ENCODE data around the gene CCDC167.
A peak's percentile ranks its signal among the peaks of the same experiment; 100 is the strongest.

CCDC167 gene

GRCh38 chr6:37486121-37486839, 13.4 kb downstream of the CCDC167 start:
- DNase-seq, result no peak

GRCh38 chr6:37485291-37485702, 14.4 kb downstream of the CCDC167 start:
- DNase-seq, result no peak

- DNase-seq, result no peak
These were observed 14.9 kb downstream of the CCDC167 start for GRCh38 chr6:37484786-37485170.

- DNase-seq, result peak in 1 of 2 donors; percentile 28
These were observed 15.5 kb downstream of the CCDC167 start for GRCh38 chr6:37483917-37484785.

GRCh38 chr6:37483252-37483901, 16.3 kb downstream of the CCDC167 start:
- no peak for DNase-seq

DNA sequence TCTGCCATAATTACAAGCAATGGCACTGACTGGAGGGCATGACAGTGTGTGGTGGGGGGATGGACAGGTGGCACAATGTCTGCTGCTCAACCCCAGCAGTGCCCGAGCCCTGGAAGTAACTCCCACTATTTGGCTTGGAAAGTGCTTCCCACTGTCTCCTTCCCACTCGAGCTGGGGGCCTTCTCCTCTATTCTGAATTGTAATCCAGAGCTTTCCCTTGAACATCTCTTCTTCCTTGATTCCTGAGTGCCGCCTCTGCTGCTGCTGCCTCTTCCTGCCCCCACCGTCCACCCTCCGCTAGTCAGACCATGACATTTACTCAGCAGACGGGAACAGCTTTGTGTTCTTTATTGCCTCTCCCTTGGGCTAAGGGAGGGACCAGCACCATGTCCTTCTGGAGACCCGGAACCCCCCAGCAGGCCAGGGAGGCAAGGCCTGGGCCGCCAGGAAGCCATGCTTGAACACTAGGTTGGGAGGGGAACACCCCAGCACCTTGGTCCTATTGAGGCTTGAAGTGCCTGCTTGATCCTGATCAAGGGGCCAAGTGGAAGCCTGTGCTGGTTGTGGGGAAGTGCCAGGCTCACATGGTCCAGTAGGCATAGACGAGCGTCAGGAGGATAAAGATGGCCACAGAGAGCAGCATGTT, 17.0 kb downstream of the CCDC167 start:
- DNase-seq, result no peak

GRCh38 chr6:37481711-37482605, 17.7 kb downstream of the CCDC167 start:
- no peak for DNase-seq

DNA sequence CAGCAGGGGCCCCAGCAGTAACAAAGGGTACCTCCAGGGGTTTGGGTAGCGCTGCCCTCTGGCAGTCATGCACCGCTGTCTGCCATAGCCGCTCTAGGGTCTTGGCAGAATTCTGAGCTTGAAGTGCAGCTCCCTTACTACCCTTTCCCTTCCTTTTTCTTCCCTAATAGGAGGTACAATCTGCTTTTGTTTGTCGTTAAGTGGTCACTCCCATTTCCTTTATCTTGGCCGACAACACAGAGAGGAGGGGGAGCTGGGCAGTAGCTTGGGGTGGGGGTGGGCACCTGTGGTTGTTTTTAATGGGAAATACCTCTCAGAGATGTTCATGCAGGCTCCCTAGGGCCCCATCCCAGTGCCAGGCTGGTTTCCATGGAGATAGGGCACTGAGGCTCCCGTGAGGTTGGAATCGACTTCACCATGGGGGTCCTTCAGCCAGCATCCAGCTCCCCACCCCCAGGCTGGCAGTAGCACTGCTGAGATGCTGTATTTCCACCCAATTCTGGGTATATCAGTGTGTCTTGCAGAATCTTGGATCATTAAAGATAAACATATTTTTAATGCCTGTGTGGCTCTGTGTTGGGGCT, 18.6 kb downstream of the CCDC167 start:
- no peak for DNase-seq

GRCh38 chr6:37480118-37480736, 19.5 kb downstream of the CCDC167 start:
- DNase-seq, result no peak

DNA sequence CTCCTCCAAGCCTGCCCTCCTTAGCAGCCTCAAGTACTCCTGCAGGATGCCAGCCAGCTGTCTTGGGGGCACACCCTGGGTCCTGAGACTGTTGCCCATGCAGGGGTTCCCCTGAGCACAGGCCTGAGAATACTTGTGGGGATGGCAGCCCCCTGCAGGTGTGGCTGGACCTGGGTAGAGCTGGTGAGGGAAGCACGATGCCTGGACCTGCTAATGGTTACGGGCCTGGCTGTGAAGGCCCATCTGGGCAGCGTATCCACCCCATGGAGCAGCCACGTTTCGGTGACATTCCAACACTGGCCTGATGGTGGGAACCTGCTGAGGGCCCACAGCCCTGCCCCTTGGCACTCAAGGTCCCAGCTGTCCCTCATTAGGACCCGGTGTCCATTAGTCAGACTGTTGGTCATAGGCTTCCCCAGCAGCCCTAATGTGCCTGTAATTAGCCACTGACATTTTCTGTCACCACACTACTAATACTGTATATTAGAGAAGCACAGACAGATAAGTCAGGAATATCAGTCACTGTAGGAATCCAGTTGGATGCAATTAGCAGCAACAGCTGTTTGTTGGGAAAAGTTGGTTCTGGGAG, 20.3 kb downstream of the CCDC167 start:
- DNase-seq, result no peak

- DNase-seq, result no peak
These were observed 20.9 kb downstream of the CCDC167 start for GRCh38 chr6:37478827-37479226.

- no peak for DNase-seq
These were observed 21.8 kb downstream of the CCDC167 start for GRCh38 chr6:37477656-37478435.

DNA sequence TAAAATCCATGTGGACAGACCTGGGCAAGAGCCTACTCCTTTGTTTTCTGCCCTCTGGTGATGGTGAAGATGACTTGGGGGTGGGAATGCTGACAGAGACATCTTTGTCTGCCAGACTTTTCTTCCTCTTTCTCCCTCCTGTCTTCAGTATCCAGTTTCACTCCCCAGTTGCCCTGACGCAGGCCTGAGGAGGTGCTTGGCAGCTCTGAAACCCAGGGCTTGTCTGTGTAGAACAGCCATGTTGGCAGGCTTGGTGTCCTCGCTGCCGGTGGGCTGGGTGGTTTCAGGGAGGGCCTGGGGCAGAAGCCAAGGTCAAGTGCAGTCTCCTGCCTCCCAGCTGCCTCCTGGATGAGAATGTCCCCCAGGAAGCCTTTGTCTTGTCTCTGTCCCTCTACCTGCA, 22.5 kb downstream of the CCDC167 start:
- DNase-seq, result no peak

DNA sequence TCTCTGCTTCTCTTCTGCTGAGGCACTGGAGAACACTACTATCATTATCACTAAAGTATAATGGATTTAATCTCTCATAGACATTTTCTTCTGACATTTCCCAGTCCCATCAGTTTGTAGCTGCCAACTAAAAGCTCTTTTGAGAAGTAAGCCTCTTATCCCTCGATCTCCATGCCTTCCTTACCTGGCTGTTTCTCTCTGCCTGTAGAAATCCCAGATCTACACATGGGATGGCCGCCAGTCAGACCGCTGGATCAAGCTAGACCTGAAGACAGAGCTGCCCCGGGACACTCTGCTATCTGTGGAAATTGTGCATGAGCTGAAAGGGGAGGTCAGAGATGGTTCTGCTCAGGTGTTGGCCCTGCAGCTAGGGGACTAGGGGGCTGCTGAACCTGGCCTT, 25.4 kb downstream of the CCDC167 start:
- DNase-seq, result no peak

DNA sequence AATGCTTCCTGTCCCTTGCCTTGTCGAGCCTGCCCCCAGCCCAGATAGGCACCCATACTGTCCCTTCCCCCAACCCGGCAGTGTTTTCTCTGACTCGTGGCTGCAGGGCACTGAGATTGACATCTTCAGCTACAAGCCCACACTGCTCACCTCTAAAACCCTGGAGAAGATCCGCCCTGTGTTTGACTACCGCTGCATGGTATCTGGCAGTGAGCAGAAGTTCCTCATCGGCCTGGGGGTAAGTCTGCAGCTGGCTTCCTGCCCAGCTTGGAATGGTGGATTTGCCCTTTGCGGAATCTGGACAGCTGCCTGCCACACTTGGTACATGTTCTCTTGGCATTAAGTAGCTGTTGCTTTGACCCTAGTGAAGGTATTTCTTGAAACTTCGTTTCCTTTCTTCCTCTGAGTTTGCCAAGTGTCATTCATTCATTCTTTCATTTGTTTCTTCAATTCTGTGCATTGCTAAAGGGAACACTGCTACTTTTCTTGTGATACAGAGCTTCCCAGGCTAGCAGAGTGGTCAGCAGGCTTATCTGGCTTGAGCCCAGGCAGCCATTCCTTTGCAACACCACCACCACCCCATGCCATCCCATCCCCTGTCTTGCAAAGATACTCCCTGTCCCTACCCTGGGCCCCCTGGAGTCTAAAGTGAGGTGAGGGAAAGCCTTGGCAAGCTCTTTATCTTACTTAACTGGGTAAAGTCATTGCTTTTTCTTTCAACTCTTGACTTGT, 26.2 kb downstream of the CCDC167 start:
- no peak for DNase-seq

DNA sequence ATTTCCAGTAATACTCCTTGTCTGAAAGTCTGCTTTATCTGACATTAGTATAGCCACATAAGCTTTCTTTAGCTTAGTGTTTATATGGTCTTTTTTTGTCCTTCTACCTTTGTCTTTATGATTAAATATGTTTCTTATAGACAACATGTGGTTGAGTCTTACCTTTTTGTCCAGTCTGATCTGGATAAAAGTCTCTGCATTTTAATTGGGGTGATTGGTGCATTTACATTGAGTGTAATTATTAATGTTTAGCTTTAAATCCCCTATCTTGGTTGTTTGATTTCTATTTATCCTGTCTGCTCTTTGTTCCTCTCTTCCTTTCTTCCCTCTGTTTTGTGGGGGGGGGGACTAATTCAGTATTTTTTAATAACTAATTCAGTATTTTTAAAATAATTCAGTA, 32.0 kb downstream of the CCDC167 start:
- DNase-seq, result no peak

DNA sequence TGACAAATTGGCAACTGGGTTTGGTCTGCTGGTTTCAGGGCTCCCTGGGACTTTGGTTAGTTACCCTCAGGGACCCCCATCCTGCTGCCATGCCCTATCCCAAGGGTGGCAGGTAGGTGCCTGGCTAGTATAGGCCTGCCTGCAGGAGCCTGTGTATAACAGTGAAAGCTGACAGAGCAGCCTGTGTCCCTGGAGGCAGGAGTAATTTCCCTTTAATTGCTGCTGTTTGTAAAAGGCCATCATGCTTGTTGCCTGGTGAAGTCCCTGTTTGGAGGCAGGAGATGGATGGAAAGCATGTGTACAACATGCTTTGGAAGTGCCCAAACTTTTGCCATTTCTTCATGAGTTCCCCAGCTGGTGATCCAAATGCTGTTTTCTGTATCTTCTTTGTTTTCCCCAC, 36.6 kb downstream of the CCDC167 start:
- no peak for DNase-seq

GRCh38 chr6:37460805-37461204, 38.9 kb downstream of the CCDC167 start:
- no peak for DNase-seq
